K562 treated with DMSO at 1 percent for 4 hours (cell line): ENCODE results near the gene TAP1. TPM values are rescaled to one million over a fixed set of nuclear protein-coding genes. Genes with fewer than 3 reads are reported as not detected.

Source experiments
- total RNA-seq: library from RNA; unstranded; fragments of 300-600 nt; gene quantifications from 2 replicates; pipeline ENCODE4 v1.2.3, GENCODE V29; 2022; ENCODE audit not compliant: insufficient read depth

TAP1 gene, protein sequence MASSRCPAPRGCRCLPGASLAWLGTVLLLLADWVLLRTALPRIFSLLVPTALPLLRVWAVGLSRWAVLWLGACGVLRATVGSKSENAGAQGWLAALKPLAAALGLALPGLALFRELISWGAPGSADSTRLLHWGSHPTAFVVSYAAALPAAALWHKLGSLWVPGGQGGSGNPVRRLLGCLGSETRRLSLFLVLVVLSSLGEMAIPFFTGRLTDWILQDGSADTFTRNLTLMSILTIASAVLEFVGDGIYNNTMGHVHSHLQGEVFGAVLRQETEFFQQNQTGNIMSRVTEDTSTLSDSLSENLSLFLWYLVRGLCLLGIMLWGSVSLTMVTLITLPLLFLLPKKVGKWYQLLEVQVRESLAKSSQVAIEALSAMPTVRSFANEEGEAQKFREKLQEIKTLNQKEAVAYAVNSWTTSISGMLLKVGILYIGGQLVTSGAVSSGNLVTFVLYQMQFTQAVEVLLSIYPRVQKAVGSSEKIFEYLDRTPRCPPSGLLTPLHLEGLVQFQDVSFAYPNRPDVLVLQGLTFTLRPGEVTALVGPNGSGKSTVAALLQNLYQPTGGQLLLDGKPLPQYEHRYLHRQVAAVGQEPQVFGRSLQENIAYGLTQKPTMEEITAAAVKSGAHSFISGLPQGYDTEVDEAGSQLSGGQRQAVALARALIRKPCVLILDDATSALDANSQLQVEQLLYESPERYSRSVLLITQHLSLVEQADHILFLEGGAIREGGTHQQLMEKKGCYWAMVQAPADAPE
- total RNA-seq = 13.9 and 16.3 TPM in 2 replicates

DNA sequence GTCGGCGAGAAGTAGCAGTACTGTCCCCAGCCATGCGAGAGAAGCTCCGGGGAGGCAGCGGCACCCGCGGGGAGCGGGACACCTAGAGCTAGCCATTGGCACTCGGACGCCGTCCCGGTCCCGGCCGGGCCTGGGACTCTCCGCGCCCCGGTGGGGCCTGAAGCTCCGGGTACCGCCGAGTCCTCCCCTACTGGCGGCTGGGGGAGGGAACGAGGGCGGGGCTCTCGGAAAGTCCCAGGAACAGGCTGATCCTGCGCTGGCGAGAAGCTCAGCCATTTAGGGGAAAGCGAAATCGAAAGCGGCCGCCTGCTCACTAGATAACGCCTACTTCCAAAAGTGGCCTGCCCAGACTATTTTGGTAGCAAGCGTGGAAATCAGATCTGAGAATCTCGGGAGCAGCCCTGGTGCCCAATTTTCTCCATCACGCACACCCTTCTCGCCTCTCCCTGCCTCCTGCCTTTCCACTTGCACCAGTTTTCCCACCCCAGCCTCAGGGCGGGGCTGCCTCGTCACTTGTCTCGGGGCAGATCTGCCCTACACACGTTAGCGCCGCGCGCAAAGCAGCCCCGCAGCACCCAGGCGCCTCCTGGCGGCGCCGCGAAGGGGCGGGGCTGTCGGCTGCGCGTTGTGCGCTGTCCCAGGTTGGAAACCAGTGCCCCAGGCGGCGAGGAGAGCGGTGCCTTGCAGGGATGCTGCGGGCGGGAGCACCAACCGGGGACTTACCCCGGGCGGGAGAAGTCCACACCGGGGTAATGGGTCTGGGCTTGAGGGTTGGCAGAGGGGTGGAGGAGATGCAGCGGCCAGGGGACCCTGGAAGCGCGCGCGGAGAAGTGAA, at the start of gene TAP1, which contains the start of gene PSMB9:
TSS of gene TAP1 (minus strand) at position 164 of the 835 bp plus-strand sequence. CDS start at position 96, 68 bp downstream.
TSS of gene PSMB9 (plus strand) at position 652 of the 835 bp plus-strand sequence. CDS start at position 690, 38 bp downstream.

DNA sequence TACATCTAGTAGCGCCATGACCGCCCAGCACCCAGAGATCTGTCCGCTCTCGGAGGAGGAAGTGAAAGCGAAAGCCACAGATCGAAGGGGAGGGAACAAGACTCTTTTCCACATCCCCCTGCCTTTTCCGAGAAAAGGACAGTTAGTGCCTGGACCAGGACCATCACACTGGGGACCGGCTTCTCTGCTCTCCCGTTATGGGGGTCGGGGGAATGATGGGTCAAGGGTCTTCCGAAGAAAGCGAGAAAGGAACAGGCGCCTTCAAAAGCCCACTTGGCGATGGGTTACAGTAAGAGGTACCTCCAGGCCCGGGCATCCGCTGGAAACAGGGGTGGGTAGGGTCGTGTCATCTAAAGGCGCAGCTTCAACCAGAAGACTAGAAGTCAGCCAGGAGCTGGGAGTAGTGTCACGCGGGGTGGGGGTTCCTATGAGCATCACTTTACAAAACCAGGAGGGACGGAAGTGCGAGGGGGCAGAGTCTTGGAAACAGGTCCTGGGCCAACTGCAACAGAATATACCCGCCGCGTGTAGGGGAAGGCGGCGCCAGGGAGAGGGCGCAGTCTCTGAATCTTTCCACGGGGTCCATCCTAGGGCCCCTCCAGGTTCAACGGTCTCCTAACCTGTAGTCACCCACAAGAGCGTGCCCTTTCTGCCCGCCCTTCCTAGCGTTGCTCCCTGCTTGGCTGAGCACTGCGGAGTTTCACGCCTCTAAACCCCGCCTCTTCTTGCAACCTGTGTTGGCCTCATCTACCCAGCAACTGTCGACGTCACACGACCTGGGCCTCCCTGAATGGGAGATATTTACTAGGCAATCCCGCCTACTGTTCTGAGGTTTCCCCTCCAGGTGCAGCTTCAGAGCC, 9.3 kb downstream of the TAP1 start, which contains the start of gene PSMB8:
TSS of gene PSMB8 (minus strand) at position 69 of the 860 bp plus-strand sequence. CDS start at position 18, 51 bp downstream.

DNA sequence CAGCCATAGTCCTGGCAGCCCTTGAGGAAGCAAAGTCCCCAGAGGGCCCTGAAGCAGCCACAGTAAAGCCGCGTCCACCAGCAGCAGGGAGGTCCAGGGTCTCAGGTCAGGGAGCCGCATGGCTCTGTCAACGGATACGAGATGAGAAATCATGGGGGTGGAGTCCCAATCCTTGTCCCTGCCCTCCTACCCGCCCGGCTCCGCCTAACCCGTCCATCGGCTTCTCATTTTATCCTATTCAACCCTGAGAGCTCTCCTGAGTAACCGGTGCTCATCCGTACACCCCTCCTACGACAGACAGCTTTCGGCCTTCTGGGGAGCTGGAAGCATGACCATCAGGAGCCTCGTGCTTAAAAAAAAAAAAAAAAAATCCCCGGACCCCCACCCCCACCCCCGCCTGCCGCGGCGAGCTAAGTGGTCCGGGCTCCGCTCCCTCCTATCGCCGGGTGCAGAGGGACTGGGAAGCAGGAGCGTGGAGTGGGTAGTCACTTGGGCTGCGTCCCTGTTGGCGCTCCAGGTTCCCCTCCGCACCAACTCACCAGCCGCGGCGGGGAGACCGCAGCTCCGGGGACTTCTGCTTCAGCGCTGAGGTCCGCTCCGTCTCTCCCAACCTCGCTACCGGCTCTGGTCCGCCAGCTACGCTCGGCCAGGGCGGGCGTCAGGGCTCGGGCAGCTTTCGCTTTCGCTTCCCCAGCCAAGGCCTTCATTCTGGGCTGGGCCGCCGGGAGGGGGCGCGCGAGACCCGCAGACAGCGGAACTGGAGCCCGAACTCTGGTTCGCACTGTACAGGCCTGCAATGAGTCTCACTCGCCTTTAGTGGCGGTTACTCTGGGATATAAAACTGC, 15.2 kb downstream of the TAP1 start, which contains the start of gene TAP2:
TSS of gene TAP2 (minus strand) at position 626 of the 845 bp plus-strand sequence. CDS start at position 120, 506 bp downstream.

DNA sequence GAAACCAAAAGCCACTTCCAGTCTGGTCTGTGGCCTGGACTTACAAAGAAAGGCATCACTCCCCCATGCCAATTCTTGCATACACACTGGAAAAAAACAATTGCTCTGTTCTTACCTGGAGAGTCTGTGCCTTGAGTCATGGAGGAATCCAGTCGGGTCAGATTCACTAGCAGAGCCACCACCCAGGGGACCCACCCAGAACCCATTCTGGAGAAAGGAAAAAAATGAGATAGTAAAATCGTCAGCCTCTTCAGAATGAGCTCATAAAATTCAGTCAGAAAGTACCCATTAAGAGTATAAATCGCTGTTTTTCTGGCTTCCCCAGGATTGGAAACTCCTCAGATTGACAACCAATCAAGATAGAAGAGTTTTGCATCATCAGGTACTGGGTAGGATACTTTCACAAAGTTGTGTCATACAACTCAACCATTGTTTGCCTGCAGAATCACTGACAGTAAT, 36.7 kb downstream of the TAP1 start, which contains the start of gene HLA-DOB:
TSS of gene HLA-DOB (minus strand) at position 257 of the 459 bp plus-strand sequence. CDS start at position 206, 51 bp downstream.

Other genes starting within 250 kb of the TAP1 start
- not detected in 2 replicates for gene HLA-DQA1, start 216.3 kb downstream of the TAP1 start, total RNA-seq
- not detected in 2 replicates for gene HLA-DQB1, start 187.0 kb downstream of the TAP1 start, total RNA-seq
- not detected in 2 replicates for gene HLA-DQA2, start 112.3 kb downstream of the TAP1 start, total RNA-seq
- not detected in 2 replicates for gene HLA-DQB2, start 90.2 kb downstream of the TAP1 start, total RNA-seq
- 0.65 TPM in 1 of 2 replicates, not detected in the other for gene HLA-DOB, start 36.7 kb downstream of the TAP1 start, total RNA-seq
- 16.1 and 28.3 TPM in 2 replicates for gene TAP2, start 15.0 kb downstream of the TAP1 start, total RNA-seq
- gene PSMB8, start 9.7 kb downstream of the TAP1 start, total RNA-seq = 18.0 and 21.9 TPM in 2 replicates
- 13.7 and 20.4 TPM in 2 replicates for gene PSMB9, start 488 bp upstream of the TAP1 start, total RNA-seq
- gene HLA-DMB, start 87.3 kb upstream of the TAP1 start, total RNA-seq = not detected in 2 replicates
- gene HLA-DMA, start 99.4 kb upstream of the TAP1 start, total RNA-seq = 0.75 TPM in 1 of 2 replicates, not detected in the other
- gene BRD2, start 114.9 kb upstream of the TAP1 start, total RNA-seq = 180 and 276 TPM in 2 replicates
- not detected in 2 replicates for gene HLA-DOA, start 155.9 kb upstream of the TAP1 start, total RNA-seq
- gene HLA-DPA1, start 219.9 kb upstream of the TAP1 start, total RNA-seq = not detected in 2 replicates
- gene HLA-DPB1, start 222.3 kb upstream of the TAP1 start, total RNA-seq = not detected in 2 replicates